Mesendoderm (in vitro differentiated cells): Measurements from ENCODE around the gene MGAT5.

ENCODE experiments used
- DNase-seq: peaks from one replicate; pipeline ENCODE4 v3.0.0; 2013
- H2AK5ac ChIP-seq: 2 replicates; pipeline ENCODE4 v1.6.1; 2013; ENCODE audit warnings: low read length, inconsistent platforms
- H2BK120ac ChIP-seq: 2 replicates; pipeline ENCODE4 v1.6.1; 2013; ENCODE audit warnings: low read depth, mild to moderate bottlenecking, low read length, moderate library complexity, mixed read lengths
- H2BK15ac ChIP-seq: replicated peaks from 2 replicates; pipeline ENCODE4 v1.6.1; 2013; ENCODE audit warnings: low read depth, mild to moderate bottlenecking, moderate library complexity
- H2BK5ac ChIP-seq: 2 replicates; pipeline ENCODE4 v1.6.1; 2013; ENCODE audit warnings: low read length, inconsistent platforms
- H3K18ac ChIP-seq: 2 replicates; pipeline ENCODE4 v1.6.1; 2013; ENCODE audit warnings: mild to moderate bottlenecking, low read length, mixed read lengths
- H3K23ac ChIP-seq: one replicate; pipeline ENCODE4 v1.6.1; 2013; ENCODE audit warnings: low read length
- H3K27ac ChIP-seq: 2 replicates; pipeline ENCODE4 v1.5.1; 2013; ENCODE audit warnings: low read depth, mild to moderate bottlenecking, inconsistent platforms, low read length, moderate library complexity
- H3K27me3 ChIP-seq: 2 replicates; pipeline ENCODE4 v1.6.1; 2013; ENCODE audit warnings: low read length, control low read depth, mild to moderate bottlenecking, inconsistent platforms; ENCODE audit not compliant: insufficient read depth, poor library complexity
- H3K36me3 ChIP-seq: 2 replicates; pipeline ENCODE4 v1.6.1; 2013; ENCODE audit warnings: low read length, inconsistent platforms; ENCODE audit not compliant: control insufficient read depth, insufficient read depth
- H3K4ac ChIP-seq: one replicate; pipeline ENCODE4 v1.6.1; 2013; ENCODE audit warnings: low read depth, mild to moderate bottlenecking, low read length, moderate library complexity
- H3K4me1 ChIP-seq: 2 replicates; pipeline ENCODE4 v1.6.1; 2013; ENCODE audit warnings: low read depth, low read length, inconsistent platforms; ENCODE audit not compliant: control insufficient read depth
- H3K4me2 ChIP-seq: 2 replicates; pipeline ENCODE4 v1.6.1; 2013; ENCODE audit warnings: low read length
- H3K4me3 ChIP-seq: 2 replicates; pipeline ENCODE4 v1.5.1; 2013; ENCODE audit warnings: mild to moderate bottlenecking, low read length
- H3K56ac ChIP-seq: one replicate; pipeline ENCODE4 v1.6.1; 2013; ENCODE audit warnings: low read length
- H3K79me1 ChIP-seq: 2 replicates; pipeline ENCODE4 v1.6.1; 2013; ENCODE audit warnings: low read length, inconsistent platforms
- H3K79me2 ChIP-seq: 2 replicates; pipeline ENCODE4 v1.6.1; 2013; ENCODE audit warnings: mild to moderate bottlenecking, low read length; ENCODE audit not compliant: control insufficient read depth, insufficient read depth
- H3K9ac ChIP-seq: 2 replicates; pipeline ENCODE4 v1.6.1; 2013; ENCODE audit warnings: low read length, inconsistent platforms
- H4K5ac ChIP-seq: one replicate; pipeline ENCODE4 v1.6.1; 2013; ENCODE audit warnings: low read length
- H4K8ac ChIP-seq: one replicate; pipeline ENCODE4 v1.6.1; 2013; ENCODE audit warnings: low read depth, mild to moderate bottlenecking, control low read depth, low read length, moderate library complexity
- WGBS: extraction: QIAGEN DNeasy Blood & Tissue Kit; methylation state at CpG from one replicate; pipeline ENCODE4 v1.1.7; 2013; ENCODE audit warnings: low lambda C conversion rate, missing lambda C conversion rate; ENCODE audit not compliant: insufficient coverage; ENCODE audit errors: extremely low coverage; 5-methylcytosine and 5-hydroxymethylcytosine counted together

The MGAT5 gene

GRCh38 chr2:134462791-134463698 lies 209.2 kb downstream of the MGAT5 start:
- WGBS = no CpG with 5 or more reads among the region's 11 CpGs
- no peak overlapping the region for H3K4me3 ChIP-seq
- no peak for DNase-seq

GRCh38 chr2:134463699-134464022 lies 209.8 kb downstream of the MGAT5 start:
- H3K27ac ChIP-seq = no peak overlapping the region
- H2BK120ac ChIP-seq = no peak overlapping the region
- H3K23ac ChIP-seq = no peak overlapping the region
- no peak overlapping the region for H3K4me3 ChIP-seq
- H3K9ac ChIP-seq = no peak overlapping the region
- no peaks in the 10 kb centered on the region for H3K36me3 ChIP-seq
- no peak overlapping the region for H3K4me2 ChIP-seq
- H3K27me3 ChIP-seq = no peaks in the 10 kb centered on the region
- WGBS = no CpG with 5 or more reads among the region's 7 CpGs
- H3K79me2 ChIP-seq = no peaks in the 10 kb centered on the region
- no peak overlapping the region for H4K8ac ChIP-seq
- H3K4ac ChIP-seq = no peak overlapping the region
- no peak overlapping the region for H2AK5ac ChIP-seq
- no peak overlapping the region for H3K18ac ChIP-seq
- no peaks in the 10 kb centered on the region for H3K79me1 ChIP-seq
- DNase-seq = no peak
- no peak overlapping the region for H3K56ac ChIP-seq
- no peak overlapping the region for H2BK15ac ChIP-seq
- H2BK5ac ChIP-seq = no peak overlapping the region
- H4K5ac ChIP-seq = no peak overlapping the region
- H3K4me1 ChIP-seq = no peaks in the 10 kb centered on the region

More at GRCh38 chr2:134462791-134463698, 209.2 kb downstream of the MGAT5 start:
- Histone ChIP-seq H3K23ac (no peak overlapping the region), H3K36me3 (no peaks in the 10 kb centered on the region), H3K4me2 (no peak overlapping the region), H3K9ac (no peak overlapping the region), H3K79me1 (no peaks in the 10 kb centered on the region), H2AK5ac (no peak overlapping the region), H3K27me3 (no peaks in the 10 kb centered on the region), H3K4me1 (no peaks in the 10 kb centered on the region), H3K4ac (no peak overlapping the region), H2BK15ac (no peak overlapping the region), H3K56ac (no peak overlapping the region), H3K27ac (no peak overlapping the region), H2BK5ac (no peak overlapping the region), H2BK120ac (no peak overlapping the region), H3K18ac (no peak overlapping the region), H4K5ac (no peak overlapping the region), H4K8ac (no peak overlapping the region), H3K79me2 (no peaks in the 10 kb centered on the region)

GRCh38 chr2:134465228-134466105 lies 211.6 kb downstream of the MGAT5 start:
- Histone ChIP-seq H2BK15ac (no peak overlapping the region), H3K18ac (no peak overlapping the region), H4K8ac (no peak overlapping the region), H2BK120ac (no peak overlapping the region), H4K5ac (no peak overlapping the region), H3K4me3 (no peak overlapping the region), H3K23ac (no peak overlapping the region), H3K79me1 (no peaks in the 10 kb centered on the region), H3K27ac (no peak overlapping the region), H3K4ac (no peak overlapping the region), H3K4me2 (no peak overlapping the region), H3K56ac (no peak overlapping the region), H2BK5ac (no peak overlapping the region), H3K27me3 (no peaks in the 10 kb centered on the region), H3K9ac (no peak overlapping the region), H2AK5ac (no peak overlapping the region), H3K79me2 (no peaks in the 10 kb centered on the region), H3K4me1 (no peaks in the 10 kb centered on the region), H3K36me3 (no peaks in the 10 kb centered on the region)
- no peak for DNase-seq
- no CpG with 5 or more reads among the region's 6 CpGs for WGBS

- Histone ChIP-seq H3K56ac (no peak overlapping the region), H3K27me3 (no peaks in the 10 kb centered on the region), H2BK120ac (no peak overlapping the region), H4K8ac (no peak overlapping the region), H3K79me1 (no peaks in the 10 kb centered on the region), H2AK5ac (no peak overlapping the region), H3K18ac (no peak overlapping the region), H2BK15ac (no peak overlapping the region), H3K4me2 (no peak overlapping the region), H3K27ac (no peak overlapping the region), H3K79me2 (no peaks in the 10 kb centered on the region), H3K4ac (no peak overlapping the region), H3K23ac (no peak overlapping the region), H2BK5ac (no peak overlapping the region), H3K4me1 (no peaks in the 10 kb centered on the region), H3K4me3 (no peak overlapping the region), H4K5ac (no peak overlapping the region), H3K36me3 (no peaks in the 10 kb centered on the region), H3K9ac (no peak overlapping the region)
- DNase-seq = peak; percentile 76
- no CpG with 5 or more reads among the region's 3 CpGs for WGBS
Observed at GRCh38 chr2:134466141-134466540, 212.3 kb downstream of the MGAT5 start.

GRCh38 chr2:134468164-134468563 lies 214.3 kb downstream of the MGAT5 start:
- H3K4me1 ChIP-seq = no peaks in the 10 kb centered on the region
- no peak overlapping the region for H3K9ac ChIP-seq
- H3K27me3 ChIP-seq = no peaks in the 10 kb centered on the region
- no peak overlapping the region for H2BK5ac ChIP-seq
- no peak for DNase-seq
- WGBS = no CpG with 5 or more reads among the region's 2 CpGs
- H3K36me3 ChIP-seq = no peaks in the 10 kb centered on the region
- no peak overlapping the region for H3K4me2 ChIP-seq
- H3K79me2 ChIP-seq = no peaks in the 10 kb centered on the region
- H3K4me3 ChIP-seq = no peak overlapping the region
- no peak overlapping the region for H2BK15ac ChIP-seq
- no peak overlapping the region for H3K18ac ChIP-seq
- H2BK120ac ChIP-seq = no peak overlapping the region
- no peak overlapping the region for H3K27ac ChIP-seq
- H4K8ac ChIP-seq = no peak overlapping the region
- H4K5ac ChIP-seq = no peak overlapping the region
- H3K4ac ChIP-seq = no peak overlapping the region
- H3K23ac ChIP-seq = no peak overlapping the region
- no peaks in the 10 kb centered on the region for H3K79me1 ChIP-seq
- H3K56ac ChIP-seq = no peak overlapping the region
- H2AK5ac ChIP-seq = no peak overlapping the region
